ENCODE data around the gene PDE10A.
"Not testable (repeated sequence)": the region's sequence is repeated elsewhere in the genome, so short reads cannot be mapped to it uniquely, and the experiment has no call there.

The PDE10A gene

GRCh38 chr6:165515963-165516624 is 146.9 kb downstream of the PDE10A start:
- no peak overlapping the region for H3K27ac ChIP-seq
- CTCF ChIA-PET = no interaction called here
- TF ChIP-seq CTCF (conservative IDR thresholded peaks at IDR 0.05; ENCODE audit: low read depth) = no peak
- POLR2A ChIA-PET (ENCODE audit: low non-redundant PET) = no interaction called here
- peak; percentile 67 for DNase-seq (ENCODE audit: low spot score)

- ChIA-PET CTCF (no interaction called here), POLR2A (ENCODE audit: low non-redundant PET) (no interaction called here)
- no peak overlapping the region for H3K27ac ChIP-seq
- no peak for DNase-seq (ENCODE audit: low spot score)
- TF ChIP-seq CTCF (conservative IDR thresholded peaks at IDR 0.05; ENCODE audit: low read depth) = no peak
These were observed 148.4 kb downstream of the PDE10A start for GRCh38 chr6:165514621-165515020.

GRCh38 chr6:165511807-165512206 is 151.2 kb downstream of the PDE10A start:
- POLR2A ChIA-PET (ENCODE audit: low non-redundant PET) = no interaction called here

GRCh38 chr6:165508321-165508869 is 154.6 kb downstream of the PDE10A start:
- TF ChIP-seq CTCF (conservative IDR thresholded peaks at IDR 0.05; ENCODE audit: low read depth) = no peak

More at GRCh38 chr6:165511807-165512206, 151.2 kb downstream of the PDE10A start:
- DNase-seq (ENCODE audit: low spot score) = no peak
- CTCF ChIA-PET = interaction anchor here (0.7 kb wide), 1 partner anchor 41 kb away, joined by 4 read pairs; no protein-coding TSS in a partner anchor
- H3K27ac ChIP-seq = no peak overlapping the region
- no peak for TF ChIP-seq CTCF (conservative IDR thresholded peaks at IDR 0.05; ENCODE audit: low read depth)

GRCh38 chr6:165506657-165507056 is 156.4 kb downstream of the PDE10A start:
- POLR2A ChIA-PET (ENCODE audit: low non-redundant PET) = no interaction called here

More at GRCh38 chr6:165508321-165508869, 154.6 kb downstream of the PDE10A start:
- POLR2A ChIA-PET (ENCODE audit: low non-redundant PET) = no interaction called here
- no peak for DNase-seq (ENCODE audit: low spot score)
- no peak overlapping the region for H3K27ac ChIP-seq
- CTCF ChIA-PET = no interaction called here

GRCh38 chr6:165500214-165500907 is 162.7 kb downstream of the PDE10A start:
- CTCF ChIA-PET; DNase-seq (ENCODE audit: low spot score); POLR2A ChIA-PET (ENCODE audit: low non-redundant PET); H3K27ac ChIP-seq: not testable (repeated sequence)

More at GRCh38 chr6:165506657-165507056, 156.4 kb downstream of the PDE10A start:
- no peak overlapping the region for H3K27ac ChIP-seq
- no peak for DNase-seq (ENCODE audit: low spot score)
- CTCF ChIA-PET = no interaction called here
- no peak for TF ChIP-seq CTCF (conservative IDR thresholded peaks at IDR 0.05; ENCODE audit: low read depth)

- DNase-seq (ENCODE audit: low spot score) = no peak
- H3K27ac ChIP-seq = no peak overlapping the region
- TF ChIP-seq CTCF (conservative IDR thresholded peaks at IDR 0.05; ENCODE audit: low read depth) = no peak
- POLR2A ChIA-PET (ENCODE audit: low non-redundant PET) = no interaction called here
- CTCF ChIA-PET = no interaction called here
These were observed 165.6 kb downstream of the PDE10A start for GRCh38 chr6:165497472-165497871.
